HG03103 (cell line): ENCODE data around the gene MT1H.
"Not testable (repeated sequence)": the region's sequence is repeated elsewhere in the genome, so short reads cannot be mapped to it uniquely, and the experiment has no call there.

Source experiments
- ATAC-seq: cut with Tn5 transposase; IDR thresholded peaks from one replicate; pipeline ENCODE4 v1.9.1; 2021; ENCODE audit warnings: low read depth; ENCODE audit not compliant: unreplicated experiment

The MT1H gene

DNA sequence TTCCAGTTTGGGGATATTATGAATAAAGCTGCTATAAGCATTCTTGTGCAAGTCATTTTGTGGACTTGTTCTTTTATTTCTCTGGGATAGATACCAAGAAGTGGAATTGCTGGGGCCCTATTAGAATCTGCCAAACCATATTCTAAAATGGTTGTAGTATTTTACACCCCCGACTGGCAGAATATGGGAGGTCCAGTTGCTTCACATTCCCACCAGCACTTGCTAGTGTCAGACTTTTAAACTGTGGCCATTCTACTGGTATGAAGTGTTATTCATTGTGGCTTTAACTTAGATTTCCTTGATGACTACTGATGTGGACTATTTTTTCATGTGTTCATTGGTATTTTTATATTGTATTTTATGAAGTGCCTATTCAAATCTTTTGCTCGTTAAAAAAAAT, 42.2 kb downstream of the MT1H start:
- no peak for ATAC-seq

DNA sequence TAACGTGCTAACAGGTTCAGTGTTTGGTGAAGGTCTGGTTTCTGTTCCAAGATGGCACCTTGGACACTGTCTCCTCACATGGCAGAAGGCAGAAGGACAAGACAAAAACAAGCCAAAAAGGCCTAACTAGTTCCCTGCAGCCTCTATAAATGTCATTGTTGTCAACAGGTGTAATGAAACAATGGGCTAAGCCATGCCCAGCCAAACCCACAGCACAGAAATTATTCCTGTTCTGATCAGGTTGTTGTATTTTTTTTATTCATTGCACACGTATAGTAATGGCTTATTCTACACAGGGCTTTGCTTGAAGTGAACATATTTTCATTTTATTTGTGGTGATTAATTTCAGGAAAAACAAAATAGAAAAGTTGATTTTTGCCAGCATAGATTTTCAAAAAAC, 44.2 kb downstream of the MT1H start:
- no peak for ATAC-seq

DNA sequence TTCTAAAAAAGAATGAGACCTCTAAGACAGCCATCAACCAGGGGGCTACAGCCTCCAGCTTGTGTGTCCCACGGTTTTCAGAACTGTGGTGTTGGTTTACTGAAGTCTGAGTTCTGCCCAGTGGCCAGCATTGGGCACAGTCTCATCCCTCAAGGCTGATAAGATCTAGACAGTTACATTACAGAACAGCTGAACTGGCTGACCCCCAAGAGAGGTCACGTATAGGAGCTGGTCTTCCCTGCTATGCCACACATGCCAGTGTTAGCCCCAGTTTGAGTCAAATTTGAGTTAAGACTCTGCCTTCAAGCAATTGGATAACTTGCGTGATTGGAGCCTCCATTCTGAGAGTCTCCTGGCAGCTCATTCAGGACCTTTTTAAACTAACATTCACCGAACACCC, 45.5 kb downstream of the MT1H start:
- ATAC-seq = no peak

- no peak for ATAC-seq
Observed at GRCh38 chr16:56716761-56717160, 47.1 kb downstream of the MT1H start.

DNA sequence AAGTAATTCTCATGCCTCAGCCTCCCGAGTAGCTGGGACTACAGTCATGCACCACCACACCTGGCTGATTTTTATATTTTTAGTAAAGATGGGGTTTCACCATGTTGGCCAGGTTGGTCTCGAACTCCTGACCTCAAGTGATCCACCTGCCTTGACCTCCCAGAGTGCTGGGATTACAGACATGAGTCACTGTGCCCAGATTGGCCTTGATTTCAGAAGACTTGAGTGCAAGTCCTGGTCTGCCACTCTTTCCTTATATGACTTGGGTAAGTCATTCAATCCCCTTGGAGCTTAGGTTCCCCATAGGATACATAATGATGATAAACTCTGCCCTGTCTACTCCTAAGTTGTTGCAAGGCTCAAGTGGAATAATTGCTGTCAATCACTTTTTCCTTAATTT, 47.9 kb downstream of the MT1H start:
- not testable (repeated sequence) for ATAC-seq
